Measurements from ENCODE around the gene SPATA22.

DNA sequence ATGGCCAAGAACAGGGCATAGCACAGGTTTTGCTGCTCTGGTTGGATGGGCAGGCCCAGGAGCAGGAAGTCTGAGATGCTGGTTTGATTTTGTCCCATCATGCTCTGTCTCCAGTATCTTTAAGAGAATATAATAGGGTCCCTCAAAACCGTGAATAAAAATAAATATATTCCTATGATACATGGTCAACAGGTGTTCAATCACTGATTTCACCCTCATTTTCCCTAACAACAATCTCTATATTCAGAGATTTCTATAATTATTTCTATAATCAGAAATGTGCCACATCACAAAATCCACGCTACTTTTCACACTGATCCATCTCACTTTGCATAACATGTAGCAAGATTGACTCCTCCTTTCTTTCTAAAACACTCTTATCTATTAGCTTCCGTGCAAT, 37.9 kb downstream of the SPATA22 start, which contains the start of gene OR1E2:
- TF ChIP-seq, protein P1, sequence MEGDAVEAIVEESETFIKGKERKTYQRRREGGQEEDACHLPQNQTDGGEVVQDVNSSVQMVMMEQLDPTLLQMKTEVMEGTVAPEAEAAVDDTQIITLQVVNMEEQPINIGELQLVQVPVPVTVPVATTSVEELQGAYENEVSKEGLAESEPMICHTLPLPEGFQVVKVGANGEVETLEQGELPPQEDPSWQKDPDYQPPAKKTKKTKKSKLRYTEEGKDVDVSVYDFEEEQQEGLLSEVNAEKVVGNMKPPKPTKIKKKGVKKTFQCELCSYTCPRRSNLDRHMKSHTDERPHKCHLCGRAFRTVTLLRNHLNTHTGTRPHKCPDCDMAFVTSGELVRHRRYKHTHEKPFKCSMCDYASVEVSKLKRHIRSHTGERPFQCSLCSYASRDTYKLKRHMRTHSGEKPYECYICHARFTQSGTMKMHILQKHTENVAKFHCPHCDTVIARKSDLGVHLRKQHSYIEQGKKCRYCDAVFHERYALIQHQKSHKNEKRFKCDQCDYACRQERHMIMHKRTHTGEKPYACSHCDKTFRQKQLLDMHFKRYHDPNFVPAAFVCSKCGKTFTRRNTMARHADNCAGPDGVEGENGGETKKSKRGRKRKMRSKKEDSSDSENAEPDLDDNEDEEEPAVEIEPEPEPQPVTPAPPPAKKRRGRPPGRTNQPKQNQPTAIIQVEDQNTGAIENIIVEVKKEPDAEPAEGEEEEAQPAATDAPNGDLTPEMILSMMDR (IDR thresholded peaks at IDR 0.05): no peak
- no peak for TF ChIP-seq POLR2A (IDR thresholded peaks at IDR 0.05)

All from adrenal gland (tissue), 5 donors.